Dendritic cell treated with granulocyte-macrophage colony-stimulating factor and Interleukin-4, amounts not matched to agents 40 ng/mL and 50 ng/mL, for 4 days (primary cell): ENCODE measurements around the gene GPAT2.
"Not testable (repeated sequence)": the region's sequence is repeated elsewhere in the genome, so short reads cannot be mapped to it uniquely, and the experiment has no call there.

Experiments used
- H3K27ac Mint-ChIP-seq: one replicate; pipeline ENCODE4 v1.8.0; 2022; ENCODE audit warnings: mild to moderate bottlenecking, mixed read lengths
- H3K27me3 Mint-ChIP-seq: one replicate; pipeline ENCODE4 v1.8.0; 2022; ENCODE audit warnings: mild to moderate bottlenecking, mixed read lengths
- H3K36me3 Mint-ChIP-seq: one replicate; pipeline ENCODE4 v1.8.0; 2022; ENCODE audit warnings: low read depth, mixed read lengths
- H3K4me1 Mint-ChIP-seq: one replicate; pipeline ENCODE4 v1.8.0; 2022; ENCODE audit warnings: low read depth, mixed read lengths
- H3K4me3 Mint-ChIP-seq: one replicate; pipeline ENCODE4 v1.8.0; 2022; ENCODE audit warnings: mild to moderate bottlenecking, moderate library complexity, mixed read lengths
- H3K9me3 Mint-ChIP-seq: one replicate; pipeline ENCODE4 v1.8.0; 2022; ENCODE audit warnings: mixed read lengths
- intact Hi-C: fragments of 100-400 bp; cut with micrococcal nuclease; formaldehyde crosslinking; loops from one replicate; pipeline ENCODE4 v1.15.0; 2022

Gene GPAT2

DNA sequence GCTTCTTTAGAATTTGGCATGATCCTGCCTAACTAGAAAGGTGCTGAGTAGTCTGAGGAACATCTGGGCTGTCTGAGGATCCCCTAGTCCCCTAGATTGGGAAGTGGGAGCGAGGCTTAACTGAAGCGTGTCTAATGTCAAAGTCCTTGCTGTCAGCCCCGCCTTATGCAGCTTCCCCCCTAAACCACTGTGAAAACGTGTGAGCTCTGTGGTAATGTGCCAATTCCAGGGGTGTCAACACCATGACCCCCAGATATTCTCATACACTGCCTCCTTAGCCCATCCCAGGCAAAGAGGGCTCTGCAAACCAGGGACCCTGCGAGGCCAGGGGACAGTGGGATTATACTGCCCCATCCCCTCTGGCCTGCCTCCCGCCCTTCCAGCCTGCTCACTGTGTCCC is 21.1 kb upstream of the GPAT2 start:
- H3K9me3 Mint-ChIP-seq, intact Hi-C loops, H3K27ac Mint-ChIP-seq, H3K4me1 Mint-ChIP-seq, H3K27me3 Mint-ChIP-seq, H3K4me3 Mint-ChIP-seq, H3K36me3 Mint-ChIP-seq: not testable (repeated sequence)

DNA sequence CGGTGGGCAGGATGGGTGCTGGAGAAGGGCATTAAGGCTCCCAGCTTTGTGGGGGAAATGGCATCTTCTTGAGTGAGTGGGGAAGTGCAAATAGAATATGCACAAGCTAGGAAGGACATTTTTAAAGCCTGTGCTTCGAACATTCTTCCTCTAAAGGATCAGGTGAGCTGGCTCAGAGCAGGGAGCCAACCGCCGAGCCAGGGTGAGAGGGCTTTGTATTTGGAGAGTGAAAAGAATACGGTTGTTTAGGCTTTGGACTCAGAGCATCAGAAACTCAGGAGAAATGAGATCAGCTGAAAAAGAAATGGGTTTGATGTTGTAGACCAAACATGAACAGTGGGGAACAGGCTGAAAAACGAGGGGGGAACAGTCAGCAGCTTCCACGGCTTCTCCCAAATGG is 19.8 kb upstream of the GPAT2 start:
- H3K9me3 Mint-ChIP-seq, H3K4me1 Mint-ChIP-seq, H3K36me3 Mint-ChIP-seq, intact Hi-C loops, H3K27ac Mint-ChIP-seq, H3K27me3 Mint-ChIP-seq, H3K4me3 Mint-ChIP-seq: not testable (repeated sequence)

DNA sequence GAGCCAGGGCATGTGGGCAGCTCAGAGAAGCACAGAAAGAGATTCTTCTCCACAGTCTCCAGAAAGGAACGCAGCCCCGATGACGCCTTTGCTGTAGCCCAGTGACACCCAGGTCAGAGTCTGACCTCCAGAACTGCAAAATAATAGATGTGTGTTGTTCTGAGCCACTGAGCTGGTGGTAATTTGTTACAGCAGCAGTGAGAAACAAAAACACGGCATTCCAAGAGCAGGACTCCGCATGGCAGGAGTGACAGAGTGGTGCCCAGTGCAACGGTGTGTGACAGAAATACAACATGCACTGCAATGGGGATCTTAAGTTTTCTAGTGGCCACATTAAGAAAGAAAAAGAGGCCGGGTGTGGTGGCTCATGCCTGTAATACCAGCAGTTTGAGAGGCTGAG is 18.7 kb upstream of the GPAT2 start:
- H3K4me3 Mint-ChIP-seq, intact Hi-C loops, H3K4me1 Mint-ChIP-seq, H3K36me3 Mint-ChIP-seq, H3K27me3 Mint-ChIP-seq, H3K9me3 Mint-ChIP-seq, H3K27ac Mint-ChIP-seq: not testable (repeated sequence)

DNA sequence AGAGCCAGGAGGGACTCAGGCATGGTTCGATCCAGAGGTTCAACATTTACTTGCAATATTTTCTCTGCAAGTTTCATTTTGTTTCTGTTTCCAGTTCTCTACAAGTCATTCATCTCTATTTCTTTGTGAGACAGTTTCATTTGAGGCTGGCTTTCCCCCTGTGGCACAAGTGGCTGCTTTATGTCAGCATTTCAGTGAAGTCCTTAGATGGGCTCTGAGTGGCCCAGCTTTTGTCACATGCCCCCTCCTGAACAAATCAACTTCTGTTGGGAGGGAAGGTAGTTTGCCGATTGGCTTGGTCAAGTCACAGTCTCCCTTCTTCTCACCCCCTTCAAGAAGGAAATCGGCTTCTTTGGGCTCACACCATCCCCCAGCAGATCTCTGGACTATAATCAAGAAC is 17.9 kb upstream of the GPAT2 start:
- intact Hi-C loops, H3K36me3 Mint-ChIP-seq, H3K27me3 Mint-ChIP-seq, H3K9me3 Mint-ChIP-seq, H3K4me3 Mint-ChIP-seq, H3K4me1 Mint-ChIP-seq, H3K27ac Mint-ChIP-seq: not testable (repeated sequence)

DNA sequence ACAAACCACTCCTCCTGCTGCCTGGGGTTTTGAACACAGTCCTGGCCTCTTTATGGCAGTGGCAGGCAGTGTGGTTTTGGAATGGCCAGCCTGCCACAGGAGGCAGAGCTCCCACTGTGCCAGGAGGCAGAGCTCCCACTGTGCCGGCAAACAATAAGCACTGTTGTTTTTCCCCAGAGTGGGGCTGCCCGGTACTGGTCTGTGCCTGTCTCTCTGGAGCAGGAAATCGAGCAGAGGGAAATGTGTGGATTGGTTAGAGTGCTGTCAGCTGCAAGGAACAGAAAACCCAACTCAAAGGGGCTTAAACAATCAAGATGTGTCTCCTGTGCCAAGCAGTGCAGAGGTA is 15.2 kb upstream of the GPAT2 start:
- H3K4me3 Mint-ChIP-seq, H3K4me1 Mint-ChIP-seq, intact Hi-C loops, H3K27me3 Mint-ChIP-seq, H3K27ac Mint-ChIP-seq, H3K9me3 Mint-ChIP-seq, H3K36me3 Mint-ChIP-seq: not testable (repeated sequence)

DNA sequence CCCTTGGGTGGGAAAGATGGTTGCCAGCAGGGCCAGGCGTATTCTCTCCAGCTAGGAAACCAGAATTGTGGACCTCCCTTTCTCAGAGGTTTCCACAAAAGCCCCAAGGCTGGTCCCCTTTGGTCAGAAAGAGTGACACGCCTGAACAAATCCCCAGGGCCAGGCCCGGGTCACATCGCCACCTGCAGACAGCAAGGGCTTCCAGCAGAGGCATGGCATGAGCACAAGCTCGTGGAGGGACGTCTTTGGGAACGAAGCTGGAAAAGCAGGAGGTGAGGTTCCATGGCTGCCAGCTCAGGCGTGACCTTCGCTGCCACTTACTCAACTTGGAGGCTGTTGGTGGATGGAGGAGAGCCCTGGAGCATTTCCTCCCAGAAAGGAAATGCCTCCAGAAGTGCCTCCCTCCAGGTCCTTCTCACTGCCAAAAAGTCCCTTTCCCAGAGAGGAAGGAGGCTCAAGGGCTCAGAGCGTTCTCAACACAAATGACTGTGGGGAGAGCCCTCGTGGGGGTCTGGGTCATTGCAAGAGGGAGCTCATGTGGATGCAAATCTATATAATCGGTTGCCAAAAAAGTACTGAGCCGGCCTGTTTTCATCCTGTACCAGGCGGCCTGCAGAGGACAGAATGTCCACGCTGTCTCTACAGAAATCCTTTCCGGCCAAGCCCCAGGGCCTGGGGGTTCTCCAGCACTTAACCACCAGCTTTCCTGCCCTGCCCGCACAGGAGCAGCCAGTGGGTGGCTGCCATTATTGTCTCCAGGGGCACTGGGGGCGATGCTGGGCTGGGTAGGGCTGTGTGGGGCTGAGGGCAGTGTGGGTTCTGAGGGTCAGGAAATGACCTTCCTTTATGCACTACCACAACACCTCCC is 14.6 kb upstream of the GPAT2 start:
- H3K9me3 Mint-ChIP-seq, H3K36me3 Mint-ChIP-seq, H3K4me1 Mint-ChIP-seq, H3K27me3 Mint-ChIP-seq, H3K27ac Mint-ChIP-seq, intact Hi-C loops, H3K4me3 Mint-ChIP-seq: not testable (repeated sequence)

DNA sequence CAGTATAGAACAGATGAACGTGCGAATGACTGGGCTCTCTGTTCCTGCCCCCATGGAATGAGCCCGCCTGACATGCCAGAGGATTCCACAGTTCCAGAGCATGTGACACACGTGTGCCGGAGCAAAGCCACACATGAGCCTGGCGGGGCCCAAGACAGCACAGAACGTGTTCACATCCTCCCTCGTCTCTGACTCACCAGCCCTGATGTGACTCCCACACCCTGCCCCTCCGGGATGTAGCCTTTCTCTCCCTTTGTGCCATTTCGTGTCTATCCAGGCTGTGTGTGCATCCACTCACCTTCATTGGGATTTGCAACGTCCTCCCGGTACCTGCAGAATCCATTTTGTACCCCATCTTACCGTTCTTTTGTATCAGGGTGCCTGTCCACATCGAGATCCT is 838 bp upstream of the GPAT2 start:
- H3K9me3 Mint-ChIP-seq, H3K27ac Mint-ChIP-seq, intact Hi-C loops, H3K4me3 Mint-ChIP-seq, H3K27me3 Mint-ChIP-seq, H3K36me3 Mint-ChIP-seq, H3K4me1 Mint-ChIP-seq: not testable (repeated sequence)

DNA sequence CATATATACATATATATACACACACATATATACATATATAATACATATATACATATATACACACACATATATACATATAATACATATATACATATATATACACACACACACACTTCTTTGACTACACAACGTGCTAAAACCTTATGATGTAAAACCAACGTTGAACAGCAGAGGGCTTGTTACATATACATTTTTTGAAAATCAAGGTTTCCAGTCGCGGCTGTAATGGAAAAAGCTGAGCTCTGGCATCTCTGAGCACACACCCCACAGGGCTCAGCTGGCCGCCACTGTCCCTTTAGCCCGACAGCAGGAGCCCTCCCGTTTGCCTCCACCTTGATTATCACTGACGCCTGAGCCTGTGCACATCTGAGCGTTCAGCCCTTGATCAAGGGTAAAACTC is 719 bp downstream of the GPAT2 start:
- H3K27ac Mint-ChIP-seq, H3K9me3 Mint-ChIP-seq, H3K4me1 Mint-ChIP-seq, H3K27me3 Mint-ChIP-seq, H3K36me3 Mint-ChIP-seq, intact Hi-C loops, H3K4me3 Mint-ChIP-seq: not testable (repeated sequence)

DNA sequence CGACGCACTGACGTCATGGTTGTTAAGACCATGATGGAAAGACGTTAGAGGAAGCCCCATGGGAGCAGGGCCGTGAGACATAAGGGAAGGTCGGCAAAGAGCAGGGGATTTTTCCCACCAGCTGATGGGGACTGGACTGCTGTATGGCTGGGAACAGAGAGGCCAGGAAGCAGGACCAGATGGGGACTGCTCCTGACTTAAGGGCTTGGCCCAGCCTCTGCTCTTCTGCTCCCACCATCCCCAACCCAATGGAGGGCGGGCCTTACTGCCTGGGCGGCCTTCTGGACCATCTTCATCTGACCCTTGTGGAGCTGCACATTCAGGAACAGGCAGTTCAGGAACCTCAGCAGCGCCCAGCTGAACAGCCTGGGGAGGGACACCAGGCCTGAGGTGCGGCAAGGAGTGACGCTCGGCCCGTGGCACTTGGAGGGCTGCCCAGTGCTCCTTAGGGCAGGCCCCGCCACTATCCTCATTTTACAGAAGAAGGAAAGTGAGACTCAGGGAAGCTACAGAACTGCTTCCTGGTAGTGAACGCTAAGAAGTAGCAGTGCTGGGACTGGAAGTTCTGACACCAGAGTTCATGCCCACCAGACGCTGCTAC is 6.9 kb downstream of the GPAT2 start:
- H3K27me3 Mint-ChIP-seq, intact Hi-C loops, H3K4me3 Mint-ChIP-seq, H3K4me1 Mint-ChIP-seq, H3K36me3 Mint-ChIP-seq, H3K27ac Mint-ChIP-seq, H3K9me3 Mint-ChIP-seq: not testable (repeated sequence)

DNA sequence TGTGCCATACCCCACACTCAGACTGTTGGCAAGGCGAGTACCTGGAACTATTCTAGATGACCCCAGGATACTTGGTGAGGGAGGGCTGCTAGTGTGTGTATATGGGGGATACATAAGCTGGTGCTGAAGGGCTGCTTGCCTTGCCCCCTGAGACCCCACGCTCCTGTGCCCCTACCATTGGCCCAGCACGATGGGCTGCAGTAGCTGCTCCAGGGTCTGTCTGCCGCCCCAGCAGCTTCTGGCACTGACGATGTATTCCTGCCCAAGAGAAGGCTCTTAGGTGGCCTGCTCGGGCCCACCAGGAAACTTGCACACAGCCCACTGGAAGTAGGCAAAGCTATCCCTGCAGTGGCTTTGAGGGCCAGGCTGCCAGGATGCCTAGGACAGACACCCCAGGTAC is 9.0 kb downstream of the GPAT2 start:
- peaks cover 10% of the 10 kb centered on the region for H3K4me1 Mint-ChIP-seq

DNA sequence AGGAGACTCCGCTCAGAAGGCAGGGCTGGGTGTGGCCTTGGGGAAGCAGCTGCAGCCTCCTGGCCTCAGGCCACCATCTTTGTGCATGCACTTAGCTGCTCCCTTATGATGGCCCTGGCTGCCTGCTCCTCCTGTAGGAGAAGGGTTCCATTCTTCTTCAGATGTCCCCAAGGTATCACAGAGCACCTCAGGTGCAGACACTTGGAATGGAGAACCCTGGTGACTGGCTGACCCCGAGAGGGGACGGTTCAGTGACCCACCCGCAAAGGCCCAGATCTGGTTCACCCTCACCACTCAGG is 9.6 kb downstream of the GPAT2 start:
- H3K27me3 Mint-ChIP-seq = no peaks in the 10 kb centered on the region
- H3K4me1 Mint-ChIP-seq = peaks cover 10% of the 10 kb centered on the region
- H3K36me3 Mint-ChIP-seq = no peaks in the 10 kb centered on the region
- intact Hi-C loops = no loop called here
- H3K9me3 Mint-ChIP-seq = no peaks in the 10 kb centered on the region
- H3K4me3 Mint-ChIP-seq = no peak overlapping the region
- no peak overlapping the region for H3K27ac Mint-ChIP-seq

More for the DNA sequence above, 9.0 kb downstream of the GPAT2 start:
- H3K27me3 Mint-ChIP-seq, H3K27ac Mint-ChIP-seq, H3K36me3 Mint-ChIP-seq, H3K9me3 Mint-ChIP-seq, H3K4me3 Mint-ChIP-seq, intact Hi-C loops: not testable (repeated sequence)

DNA sequence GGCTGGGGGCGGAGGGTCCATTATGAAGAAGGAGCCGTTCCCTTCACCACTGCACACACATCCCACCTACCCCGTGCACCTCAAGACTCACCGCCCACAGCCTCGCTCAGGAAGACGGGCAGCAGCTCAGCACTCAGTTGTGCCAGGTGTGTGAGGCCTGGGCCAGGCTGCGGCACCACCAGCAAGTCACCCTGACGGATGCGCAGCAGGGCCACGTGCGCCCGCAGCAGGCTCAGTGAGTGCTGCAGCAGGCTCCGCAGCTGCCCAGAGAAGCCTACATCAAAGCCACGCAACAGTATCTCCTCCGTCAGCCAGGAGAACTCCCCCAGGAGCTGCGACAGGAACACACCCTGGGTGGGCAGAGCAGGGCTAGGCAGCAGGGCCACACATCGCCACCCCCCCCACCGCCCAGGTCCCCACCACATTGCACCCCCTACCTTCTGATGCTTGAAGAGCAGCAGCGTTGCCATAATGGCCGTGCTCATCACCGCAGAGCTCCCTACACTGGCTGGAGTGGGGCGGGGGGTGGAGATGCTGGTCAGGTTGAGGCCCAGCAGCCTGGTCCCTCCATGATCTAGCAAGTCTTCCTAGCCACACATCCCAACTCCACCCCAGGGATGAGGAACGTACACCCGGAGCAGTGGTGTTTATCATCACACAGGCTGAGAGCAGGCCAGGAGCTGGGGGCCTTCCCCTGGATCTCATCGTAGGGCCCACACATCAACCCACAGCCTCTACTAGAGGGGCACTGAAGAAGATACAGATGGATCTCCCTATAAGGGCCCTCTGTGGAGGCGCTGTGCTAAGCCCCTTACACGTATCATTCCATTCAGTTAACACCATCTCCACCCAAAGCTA is 10.2 kb downstream of the GPAT2 start:
- intact Hi-C loops = no loop called here

DNA sequence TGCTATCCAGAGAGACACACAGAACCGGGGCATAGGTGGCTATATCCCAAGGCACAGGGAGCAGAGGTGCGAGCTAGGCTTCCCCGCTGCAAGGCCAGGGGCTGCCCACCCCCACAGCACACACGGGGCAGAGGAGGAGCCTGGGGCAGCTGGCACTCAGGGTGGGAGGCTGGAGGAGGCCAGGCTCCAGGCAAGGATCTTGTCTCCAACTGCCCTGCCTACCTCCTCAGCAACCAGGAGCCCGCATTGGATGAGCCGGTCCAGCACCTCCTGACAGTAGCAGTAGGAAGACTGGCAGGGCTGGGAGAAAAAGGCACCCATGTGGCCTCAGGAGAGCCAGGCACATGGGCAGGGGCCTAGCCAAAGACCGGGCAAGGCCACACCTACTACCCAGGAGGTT is 11.0 kb downstream of the GPAT2 start:
- H3K9me3 Mint-ChIP-seq, H3K36me3 Mint-ChIP-seq, intact Hi-C loops, H3K27ac Mint-ChIP-seq, H3K4me3 Mint-ChIP-seq, H3K27me3 Mint-ChIP-seq: not testable (repeated sequence)
- H3K4me1 Mint-ChIP-seq = peaks cover 10% of the 10 kb centered on the region

More for the DNA sequence above, 10.2 kb downstream of the GPAT2 start:
- Mint-ChIP-seq H3K9me3 (no peaks in the 10 kb centered on the region), H3K4me1 (peaks cover 10% of the 10 kb centered on the region), H3K27ac (no peak overlapping the region), H3K4me3 (no peak overlapping the region), H3K36me3 (no peaks in the 10 kb centered on the region), H3K27me3 (no peaks in the 10 kb centered on the region)

DNA sequence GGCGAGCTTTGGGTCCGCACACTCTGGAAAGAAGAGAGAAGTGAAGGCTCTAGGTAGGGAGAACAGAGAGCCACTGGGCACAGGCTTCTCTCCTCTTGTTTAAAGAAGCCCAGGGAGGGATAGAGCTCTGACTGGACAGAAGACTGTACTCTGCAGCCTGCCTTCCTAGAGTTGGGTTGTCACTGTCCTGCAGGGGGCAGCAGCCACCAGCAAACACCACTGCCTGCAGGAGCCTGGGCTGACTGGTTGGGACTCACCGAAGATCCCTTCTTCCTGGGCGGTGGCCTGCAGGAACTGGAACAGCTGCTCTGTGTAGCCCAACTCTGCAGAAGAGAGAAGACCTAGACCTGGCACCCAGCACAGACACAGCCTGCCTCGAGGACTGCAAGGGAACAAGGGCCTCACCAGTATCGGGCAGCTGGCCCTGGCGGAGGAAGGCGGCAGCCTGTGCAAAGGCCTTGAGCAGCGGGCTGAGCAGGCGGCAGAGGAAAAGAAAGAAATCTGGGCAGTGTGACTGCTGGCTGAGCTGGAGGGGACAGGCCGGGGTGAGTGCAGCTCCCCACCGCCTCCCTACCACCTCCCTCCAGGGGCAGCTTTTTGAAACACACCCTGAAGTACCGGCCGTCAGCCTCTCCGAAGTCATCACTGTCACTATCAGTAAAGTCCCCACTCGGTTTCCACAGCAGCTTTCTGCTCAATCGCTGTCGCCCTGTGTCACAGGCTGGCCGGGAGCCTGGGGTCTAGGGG is 11.8 kb downstream of the GPAT2 start:
- peak overlapping the region; percentile 45 for H3K27ac Mint-ChIP-seq

More for the DNA sequence above, 11.8 kb downstream of the GPAT2 start:
- intact Hi-C loops, H3K36me3 Mint-ChIP-seq, H3K4me3 Mint-ChIP-seq, H3K27me3 Mint-ChIP-seq, H3K9me3 Mint-ChIP-seq: not testable (repeated sequence)
- H3K4me1 Mint-ChIP-seq = peaks cover 10% of the 10 kb centered on the region
